AG08396 (cell line): Measurements from ENCODE around the gene SLC17A9.
"Not testable (repeated sequence)": the region's sequence is repeated elsewhere in the genome, so short reads cannot be mapped to it uniquely, and the experiment has no call there.

Source experiments
- DNase-seq: peaks from one replicate; pipeline ENCODE4 v3.0.0; 2012; ENCODE audit warnings: low spot score, mixed read lengths

SLC17A9 gene

DNA sequence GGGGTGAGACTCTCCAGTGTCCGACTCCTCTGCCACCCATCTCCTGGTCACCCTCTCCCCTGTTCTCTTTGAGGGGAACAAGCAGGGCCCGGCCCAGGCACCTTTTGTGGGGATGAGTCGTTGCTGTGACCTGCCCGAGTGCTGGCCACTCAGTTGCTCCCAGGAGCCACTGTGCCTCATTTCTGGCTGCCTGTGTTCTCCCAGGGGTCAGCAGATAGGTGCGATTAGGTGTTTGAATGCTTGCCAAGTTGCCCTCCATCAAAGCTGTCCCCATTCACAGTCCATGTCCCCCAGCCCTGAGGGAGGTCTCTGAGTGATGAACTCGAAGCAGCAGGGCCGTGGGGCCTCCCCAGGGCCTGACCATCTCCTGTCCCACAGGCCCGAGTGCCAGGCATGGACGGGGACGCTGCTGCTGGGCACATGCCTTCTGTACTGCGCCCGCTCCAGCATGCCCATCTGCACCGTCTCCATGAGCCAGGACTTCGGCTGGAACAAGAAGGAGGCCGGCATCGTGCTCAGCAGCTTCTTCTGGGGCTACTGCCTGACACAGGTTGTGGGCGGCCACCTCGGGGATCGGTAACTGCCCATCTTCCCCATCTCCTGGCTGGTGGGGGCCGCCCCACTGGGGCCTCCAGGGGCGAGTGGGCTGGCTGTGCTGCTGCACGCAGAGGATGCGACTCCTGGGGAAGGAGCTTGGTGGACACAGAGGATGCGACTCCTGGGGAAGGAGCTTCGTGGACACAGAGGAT, 4.1 kb downstream of the SLC17A9 start:
- no peak for DNase-seq

DNA sequence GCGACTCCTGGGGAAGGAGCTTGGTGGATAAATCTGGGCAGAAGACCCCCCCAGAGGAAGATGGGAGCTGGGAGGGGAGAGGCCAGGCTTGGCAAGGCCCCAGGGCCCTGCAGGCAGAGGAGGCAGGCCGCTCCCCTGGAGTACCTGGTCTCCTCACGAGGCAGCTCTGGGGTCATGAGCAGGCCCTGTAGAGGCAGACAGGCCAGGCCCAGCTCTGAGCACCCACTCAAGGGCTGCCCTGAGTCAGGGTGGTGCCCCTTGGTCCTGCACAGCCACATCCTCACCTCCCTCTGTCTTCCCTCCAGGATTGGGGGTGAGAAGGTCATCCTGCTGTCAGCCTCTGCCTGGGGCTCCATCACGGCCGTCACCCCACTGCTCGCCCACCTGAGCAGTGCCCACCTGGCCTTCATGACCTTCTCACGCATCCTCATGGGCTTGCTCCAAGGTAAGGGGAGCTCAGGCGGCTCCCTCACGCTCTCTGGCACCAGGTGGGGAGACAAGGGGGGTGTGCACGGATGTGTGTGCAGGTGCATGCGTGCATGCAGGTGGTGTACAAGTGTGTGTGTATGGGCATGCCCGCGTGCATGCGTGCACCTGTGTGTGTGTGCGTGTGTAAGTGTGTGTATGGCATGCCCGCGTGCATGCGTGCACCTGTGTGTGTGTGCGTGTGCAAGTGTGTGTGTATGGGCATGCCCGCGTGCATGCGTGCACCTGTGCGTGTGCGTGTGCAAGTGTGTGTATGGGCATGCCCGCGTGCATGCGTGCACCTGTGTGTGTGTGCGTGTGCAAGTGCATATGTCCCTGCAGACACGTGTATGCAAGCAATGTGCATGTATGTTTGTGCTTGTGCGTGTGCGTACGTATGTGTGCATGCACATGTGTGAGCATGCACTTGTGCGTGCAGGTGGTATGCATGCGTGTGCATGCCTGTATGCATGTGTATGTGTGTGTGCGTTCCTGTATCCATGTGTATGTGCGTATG, 4.9 kb downstream of the SLC17A9 start:
- no peak for DNase-seq

DNA sequence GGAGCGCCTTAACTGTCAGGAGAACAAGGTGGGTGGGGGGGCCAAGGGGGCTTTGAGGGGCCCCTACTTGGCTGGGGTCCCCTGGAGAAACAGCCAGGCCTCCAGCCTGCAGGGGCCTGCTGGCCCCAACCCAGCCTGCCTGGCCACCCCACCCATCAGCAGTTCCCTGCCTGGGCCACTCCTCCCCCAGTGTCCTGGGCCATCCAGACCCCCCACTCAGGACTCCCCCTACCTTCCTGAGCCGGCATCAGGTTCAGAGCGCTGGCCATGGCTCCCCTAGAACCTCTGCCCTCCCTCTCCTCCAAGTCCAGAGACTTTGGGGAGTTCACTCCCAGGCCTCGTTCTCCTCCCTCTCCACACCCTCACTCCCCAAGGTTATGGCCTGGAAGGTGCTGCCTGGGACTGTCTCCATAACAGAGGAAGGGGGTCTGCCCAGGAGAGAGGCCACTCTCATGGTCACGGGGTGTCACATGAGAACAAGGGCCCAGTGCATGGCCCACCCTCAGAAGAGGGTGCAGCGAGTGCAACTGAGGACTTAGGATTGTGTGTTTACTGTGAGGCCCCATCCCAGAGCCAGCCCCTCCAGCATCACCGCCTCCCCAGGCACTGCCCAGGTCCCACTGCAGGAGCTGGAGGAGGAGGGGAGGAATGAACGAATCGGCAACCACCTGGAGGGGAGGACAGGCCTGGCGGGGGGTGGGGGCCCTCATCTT, 6.0 kb downstream of the SLC17A9 start:
- DNase-seq: no peak

DNA sequence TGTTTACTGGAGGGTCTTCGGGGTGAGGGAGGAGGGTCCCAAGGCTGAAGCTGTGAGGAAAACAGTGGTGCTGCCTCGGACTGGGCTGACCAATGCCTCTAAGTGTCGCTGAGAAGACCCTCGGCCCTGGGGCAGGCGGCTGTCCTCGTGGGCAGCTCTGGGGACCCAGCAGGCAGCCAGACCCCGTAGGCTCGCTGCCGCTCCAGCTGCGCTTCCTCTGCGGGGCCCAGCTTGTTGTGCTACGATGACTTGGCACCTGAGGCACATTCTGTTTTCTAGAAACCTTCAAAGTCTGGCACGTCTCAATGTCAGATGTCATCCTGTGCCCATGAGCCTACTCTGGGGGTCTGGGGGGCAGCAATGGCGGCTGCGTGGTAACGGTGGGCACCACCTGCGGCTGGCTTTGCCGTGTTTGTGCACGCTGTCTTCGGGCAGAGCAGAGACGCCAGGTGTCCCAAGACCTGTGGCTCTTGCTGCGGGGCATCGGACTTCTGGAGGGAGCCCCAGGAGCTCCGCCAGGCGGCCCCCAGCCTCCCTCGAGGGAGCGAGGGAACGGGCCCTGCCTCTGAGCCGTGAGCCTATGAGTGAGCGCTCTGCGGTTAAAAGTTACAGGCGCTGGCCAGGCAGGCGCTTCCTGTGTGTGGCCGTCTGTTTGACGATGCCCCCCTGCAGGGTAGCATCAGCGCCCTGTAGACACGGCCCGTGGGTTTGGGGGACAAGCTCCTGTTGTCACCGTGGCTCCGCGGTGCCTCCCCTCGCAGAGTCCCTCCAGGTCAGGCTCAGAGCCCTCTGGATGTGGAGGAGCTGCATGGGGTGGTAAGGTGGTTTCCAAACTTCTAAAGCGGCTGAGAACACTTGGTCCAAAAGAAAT, 6.8 kb downstream of the SLC17A9 start:
- DNase-seq: no peak

DNA sequence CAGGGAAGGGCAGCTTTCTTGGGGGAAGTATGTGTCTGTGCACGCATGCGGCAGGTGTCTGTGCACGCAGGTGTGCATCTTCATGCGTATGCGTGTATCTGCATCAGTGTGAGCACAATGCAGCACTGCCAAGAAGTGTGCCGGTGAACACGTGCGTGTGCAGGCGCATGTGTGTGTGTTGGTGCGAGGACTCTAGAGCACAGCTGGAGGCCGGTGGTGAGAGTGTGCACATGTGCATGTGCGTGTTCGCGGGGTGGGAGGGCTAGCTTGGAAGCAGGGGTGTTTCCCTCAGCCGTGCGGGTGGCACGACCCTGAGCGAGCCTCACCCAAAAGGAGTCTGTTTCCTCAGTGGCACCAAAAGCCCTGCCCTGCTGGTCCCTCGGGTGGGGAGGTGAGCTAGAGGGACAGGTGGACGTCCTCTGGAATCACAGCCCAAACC, 7.5 kb downstream of the SLC17A9 start:
- DNase-seq: no peak

DNA sequence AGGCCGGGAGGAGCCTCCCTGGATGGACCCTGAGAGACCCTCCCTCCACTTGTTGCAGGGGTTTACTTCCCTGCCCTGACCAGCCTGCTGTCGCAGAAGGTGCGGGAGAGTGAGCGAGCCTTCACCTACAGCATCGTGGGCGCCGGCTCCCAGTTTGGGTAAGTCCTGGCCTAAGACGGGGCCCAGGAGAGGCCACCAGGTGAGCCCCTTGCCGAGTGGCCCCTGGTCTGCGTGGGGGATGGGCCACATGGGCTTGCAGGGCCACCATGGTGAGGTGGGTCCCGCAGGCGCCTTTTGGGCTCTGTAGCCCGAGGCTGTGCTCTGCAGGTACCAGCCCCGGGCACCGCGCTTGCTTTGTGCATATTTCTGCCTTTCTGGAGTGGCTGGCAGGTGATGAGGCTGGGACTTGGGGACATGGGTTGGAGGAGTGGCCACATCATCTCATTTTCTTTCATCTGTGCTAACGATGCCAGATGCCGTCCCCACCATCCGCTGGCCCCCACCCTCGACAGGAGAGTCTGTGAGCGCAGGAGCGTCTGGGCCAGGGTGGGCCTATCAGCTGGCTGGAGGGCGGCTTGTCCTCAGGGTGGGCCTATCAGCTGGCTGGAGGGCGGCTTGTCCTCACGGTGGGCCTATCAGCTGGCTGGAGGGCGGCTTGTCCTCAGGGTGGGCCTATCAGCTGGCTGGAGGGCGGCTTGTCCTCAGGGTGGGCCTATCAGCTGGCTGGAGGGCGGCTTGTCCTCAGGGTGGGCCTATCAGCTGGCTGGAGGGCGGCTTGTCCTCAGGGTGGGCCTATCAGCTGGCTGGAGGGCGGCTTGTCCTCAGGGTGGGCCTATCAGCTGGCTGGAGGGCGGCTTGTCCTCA, 8.2 kb downstream of the SLC17A9 start:
- DNase-seq: not testable (repeated sequence)

DNA sequence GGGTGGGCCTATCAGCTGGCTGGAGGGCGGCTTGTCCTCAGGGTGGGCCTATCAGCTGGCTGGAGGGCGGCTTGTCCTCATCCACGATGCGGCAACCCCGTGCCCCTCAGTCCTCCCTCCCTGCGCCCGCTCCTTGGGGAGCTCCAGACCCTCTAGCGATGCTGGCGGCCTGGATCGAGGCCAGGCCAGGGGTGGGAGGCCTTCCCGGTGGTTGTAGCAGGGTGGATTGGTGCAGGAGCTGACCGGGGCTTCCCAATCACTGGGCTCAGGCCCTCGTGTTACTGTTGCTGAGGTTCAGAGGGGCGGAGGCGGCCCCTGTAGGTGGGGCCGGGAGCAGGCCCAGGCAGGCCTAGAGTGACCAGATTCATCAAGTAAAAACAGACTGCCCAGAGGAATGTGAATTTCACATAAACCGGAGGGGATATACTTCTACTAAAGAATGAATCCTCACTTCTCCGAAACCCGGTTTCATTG, 8.8 kb downstream of the SLC17A9 start:
- no peak for DNase-seq

DNA sequence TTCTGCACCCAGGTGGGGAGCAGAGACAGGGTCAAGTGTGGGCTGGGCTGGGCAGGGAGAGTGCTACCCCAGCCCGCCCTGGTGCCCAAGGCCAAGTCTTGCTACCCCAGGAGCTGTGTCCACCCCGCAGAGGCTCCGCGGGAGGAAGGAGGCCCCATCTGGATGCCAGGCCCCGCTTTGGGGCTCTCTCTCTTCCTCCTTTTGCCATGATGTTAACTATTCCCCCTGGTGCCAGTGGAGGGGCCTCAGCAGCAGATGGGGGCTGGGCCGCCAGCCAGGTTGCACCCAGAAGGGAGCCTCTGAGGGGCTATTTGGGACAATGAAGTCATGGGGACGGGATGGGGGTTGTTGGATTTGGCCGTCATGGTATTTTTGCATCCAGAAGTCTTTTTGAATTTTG, 9.3 kb downstream of the SLC17A9 start:
- no peak for DNase-seq

DNA sequence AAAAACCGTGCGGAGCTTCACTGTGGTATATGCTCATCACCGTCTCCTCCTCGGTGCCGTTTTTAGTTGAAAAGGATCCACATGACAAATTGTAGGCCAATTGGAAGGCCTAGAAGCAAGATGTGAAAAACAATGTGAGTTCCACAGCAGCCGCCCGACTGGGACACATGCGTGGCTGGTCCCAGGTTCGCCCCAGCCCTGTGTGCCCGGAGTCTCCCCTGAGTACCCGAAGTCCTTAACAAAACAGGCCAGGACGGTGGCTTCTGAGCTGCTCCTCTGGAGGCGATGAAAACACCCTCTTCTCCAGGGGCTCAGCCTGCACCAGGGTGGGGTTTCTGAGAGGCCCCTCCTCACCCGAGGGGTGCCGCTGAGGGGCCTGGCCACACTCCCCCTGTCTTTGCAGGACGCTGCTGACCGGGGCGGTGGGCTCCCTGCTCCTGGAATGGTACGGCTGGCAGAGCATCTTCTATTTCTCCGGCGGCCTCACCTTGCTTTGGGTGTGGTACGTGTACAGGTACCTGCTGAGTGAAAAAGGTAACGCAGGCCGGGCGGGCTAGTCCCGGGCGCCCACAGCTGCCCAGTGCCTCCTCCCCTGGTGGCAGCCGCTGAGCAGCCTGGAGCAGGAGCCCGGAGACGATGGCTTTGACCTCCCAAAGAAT, 9.8 kb downstream of the SLC17A9 start:
- no peak for DNase-seq

DNA sequence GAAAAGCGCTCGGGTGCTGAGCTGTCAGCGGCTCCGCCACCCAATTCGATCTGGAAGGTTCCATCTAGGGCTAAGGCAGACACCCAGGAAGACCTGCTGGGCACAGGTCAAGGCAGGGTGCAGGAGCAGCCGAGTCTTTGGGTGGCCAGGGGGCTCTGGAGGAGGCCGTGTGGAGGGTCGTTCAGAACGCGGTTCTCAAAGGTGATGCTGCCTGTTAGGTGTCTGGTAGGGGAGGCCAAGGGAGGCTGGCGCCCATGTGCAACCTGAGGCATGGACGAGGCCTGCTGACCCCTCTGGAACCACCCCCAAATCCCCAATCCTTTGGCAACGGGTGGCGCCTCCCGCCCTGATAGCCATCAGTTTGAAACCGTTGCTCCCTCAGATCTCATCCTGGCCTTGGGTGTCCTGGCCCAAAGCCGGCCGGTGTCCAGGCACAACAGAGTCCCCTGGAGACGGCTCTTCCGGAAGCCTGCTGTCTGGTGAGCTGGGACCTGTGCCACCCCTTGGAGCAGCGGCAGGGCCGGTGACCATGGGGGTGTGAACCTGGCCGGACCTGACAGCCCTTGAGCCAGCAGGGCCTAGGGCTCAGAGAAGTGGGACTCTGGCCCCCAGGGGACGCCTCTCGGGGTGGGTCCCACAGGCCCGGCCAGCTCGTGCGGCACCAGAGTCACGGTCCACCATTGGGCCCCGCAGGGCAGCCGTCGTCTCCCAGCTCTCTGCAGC, 10.5 kb downstream of the SLC17A9 start:
- DNase-seq: no peak

DNA sequence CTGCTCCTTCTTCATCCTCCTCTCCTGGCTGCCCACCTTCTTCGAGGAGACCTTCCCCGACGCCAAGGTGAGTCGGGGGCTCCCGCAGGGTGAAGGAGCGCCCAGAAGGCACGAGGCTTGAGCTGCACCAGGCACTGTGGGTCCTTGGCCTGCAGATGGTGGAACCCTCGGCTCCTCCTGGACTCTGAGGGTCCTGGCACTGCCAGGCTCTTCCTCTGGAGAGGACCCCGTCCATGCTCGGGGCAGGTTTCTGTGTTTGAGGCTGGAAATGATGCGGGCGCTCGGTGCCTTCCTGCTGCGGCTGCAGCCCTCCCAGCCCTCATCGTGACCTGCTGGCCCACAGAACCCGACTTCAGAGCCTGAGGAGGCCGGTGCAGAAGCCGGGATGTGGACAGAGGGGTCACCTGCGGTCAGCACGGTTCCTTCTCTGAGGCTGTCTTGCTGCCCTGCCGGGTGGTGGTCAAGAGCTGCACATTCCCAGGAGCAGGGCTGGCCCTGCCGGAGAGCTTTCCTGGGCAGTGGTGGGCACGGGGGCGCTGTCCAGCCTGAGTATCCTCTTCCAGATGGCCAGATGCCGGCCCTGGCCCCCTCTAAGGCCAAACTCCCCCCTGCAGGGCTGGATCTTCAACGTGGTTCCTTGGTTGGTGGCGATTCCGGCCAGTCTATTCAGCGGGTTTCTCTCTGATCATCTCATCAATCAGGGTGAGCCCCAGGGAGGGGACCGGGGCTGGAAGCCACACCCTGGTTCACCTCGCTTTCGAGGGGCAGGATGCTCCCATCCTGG, 11.3 kb downstream of the SLC17A9 start:
- no peak for DNase-seq

DNA sequence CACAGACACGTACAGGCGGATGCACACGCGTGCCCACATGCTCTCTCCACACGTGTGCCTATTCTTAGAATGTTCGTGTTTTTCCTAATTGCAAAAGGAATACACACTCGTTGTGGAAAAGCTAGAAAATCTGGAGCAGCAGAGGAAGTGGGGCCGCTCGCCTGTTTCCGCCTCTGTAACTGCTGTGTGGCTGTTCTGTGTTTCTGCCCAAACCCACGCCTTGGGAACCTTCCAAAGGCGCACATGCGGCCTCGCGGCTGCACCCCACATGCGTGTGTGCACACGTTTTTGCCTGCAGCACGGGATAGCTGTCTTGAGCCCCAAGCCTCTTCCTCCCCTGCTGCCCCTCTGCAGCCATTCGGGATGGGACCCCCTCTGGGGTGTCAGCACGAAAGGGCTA, 12.2 kb downstream of the SLC17A9 start:
- DNase-seq: no peak

DNA sequence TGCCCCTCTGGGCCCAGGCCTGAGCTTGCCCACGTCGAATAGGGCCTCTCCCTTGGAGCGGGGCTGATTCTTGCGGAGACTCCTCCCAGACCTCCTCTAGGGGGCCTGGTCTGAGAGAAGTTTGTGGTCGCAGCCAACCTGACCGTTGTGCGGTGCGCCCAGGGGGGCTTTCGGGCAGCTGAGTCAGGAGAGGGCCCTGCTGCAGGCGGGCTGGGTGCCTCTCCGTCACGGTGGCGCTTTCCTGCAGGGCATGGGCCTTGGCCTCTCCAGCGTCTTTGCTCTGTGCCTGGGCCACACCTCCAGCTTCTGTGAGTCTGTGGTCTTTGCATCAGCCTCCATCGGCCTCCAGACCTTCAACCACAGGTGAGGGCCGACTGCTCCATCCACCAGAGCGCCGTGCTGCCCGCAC, 12.9 kb downstream of the SLC17A9 start:
- DNase-seq: no peak

DNA sequence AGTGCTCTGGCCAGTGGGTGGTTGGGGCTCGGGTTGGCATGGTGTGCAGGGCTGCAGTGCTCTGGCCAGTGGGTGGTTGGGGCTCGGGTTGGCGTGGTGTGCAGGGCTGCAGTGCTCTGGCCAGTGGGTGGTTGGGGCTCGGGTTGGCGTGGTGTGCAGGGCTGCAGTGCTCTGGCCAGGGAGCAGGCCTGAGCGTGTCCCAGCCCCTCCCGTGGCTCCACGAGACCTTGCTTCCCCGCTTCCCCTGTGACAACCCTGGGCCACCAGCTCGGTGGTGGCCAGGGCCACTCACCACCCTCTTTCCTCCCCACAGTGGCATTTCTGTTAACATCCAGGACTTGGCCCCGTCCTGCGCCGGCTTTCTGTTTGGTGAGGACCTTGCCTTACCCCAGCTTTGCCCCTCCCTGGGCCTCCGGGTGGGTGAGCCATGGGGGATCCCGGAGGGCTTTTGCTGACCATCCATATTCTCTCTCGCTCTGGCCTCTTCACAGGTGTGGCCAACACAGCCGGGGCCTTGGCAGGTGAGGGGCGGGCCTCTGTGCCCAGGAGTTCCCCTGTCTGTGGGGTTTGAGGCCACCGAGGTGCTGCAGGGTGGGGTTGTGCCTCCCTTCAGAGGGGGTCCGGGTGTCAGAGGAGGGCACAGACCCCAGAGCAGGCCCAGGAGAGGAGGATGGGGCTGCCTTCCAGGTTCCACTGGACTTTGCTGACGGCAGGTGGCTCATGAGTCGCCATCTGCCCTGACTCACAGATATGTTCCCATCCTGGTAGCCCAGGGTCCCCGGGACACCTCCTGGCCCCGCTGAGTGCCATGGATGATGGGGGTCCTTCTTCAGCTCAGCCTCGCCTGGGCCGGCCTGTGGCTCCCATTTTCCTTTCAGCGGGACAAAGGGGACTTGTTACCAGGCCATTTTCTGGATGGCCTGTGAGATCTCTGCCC, 14.0 kb downstream of the SLC17A9 start:
- DNase-seq: no peak

DNA sequence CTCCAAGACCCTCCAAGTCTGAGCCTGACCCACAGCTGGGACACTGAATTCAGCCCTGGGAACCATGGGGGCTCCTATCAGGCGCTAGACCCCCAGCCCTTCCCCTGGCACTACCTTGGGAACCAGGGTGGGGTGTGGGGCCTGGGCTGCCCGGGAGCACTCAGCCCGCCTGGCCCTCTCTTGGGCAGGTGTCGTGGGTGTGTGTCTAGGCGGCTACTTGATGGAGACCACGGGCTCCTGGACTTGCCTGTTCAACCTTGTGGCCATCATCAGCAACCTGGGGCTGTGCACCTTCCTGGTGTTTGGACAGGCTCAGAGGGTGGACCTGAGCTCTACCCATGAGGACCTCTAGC, 14.6 kb downstream of the SLC17A9 start:
- no peak for DNase-seq

DNA sequence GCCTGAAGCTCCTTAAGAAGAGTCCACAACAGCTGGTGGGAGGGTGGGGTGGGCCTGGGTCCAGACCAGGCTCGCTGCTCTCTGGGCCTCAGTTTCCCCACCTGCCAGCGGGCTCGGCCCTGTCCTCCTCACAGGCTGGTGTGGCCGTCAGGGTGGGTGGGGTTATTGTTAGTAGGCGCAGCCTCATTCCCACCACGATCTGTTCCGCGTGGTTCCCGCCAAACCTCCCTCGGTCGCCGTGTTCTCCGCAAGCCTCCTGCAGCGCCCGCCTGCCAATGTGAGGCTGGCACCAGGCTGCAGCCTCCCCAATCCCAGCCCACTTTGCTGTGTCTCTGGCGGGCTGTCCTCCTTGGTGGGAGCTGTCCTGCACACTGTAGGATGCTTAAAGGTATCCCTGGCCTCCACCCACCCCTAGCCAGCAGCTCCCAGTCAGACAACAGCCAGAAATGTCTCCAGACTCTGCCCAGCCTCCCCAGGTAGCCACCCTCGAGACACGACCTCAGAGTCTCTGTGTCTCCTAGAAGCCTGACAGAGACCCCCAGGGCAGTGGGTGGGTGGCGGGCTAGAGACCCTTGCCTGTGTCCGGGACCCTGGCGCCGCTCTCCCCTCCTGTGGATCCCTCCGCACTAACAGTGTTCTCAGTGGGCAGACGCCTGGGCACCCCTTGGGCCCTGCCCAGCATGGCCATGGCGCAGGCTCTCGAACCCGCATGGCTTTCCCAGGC, 15.3 kb downstream of the SLC17A9 start:
- no peak for DNase-seq
